SK-N-SH (cell line): ENCODE data around the gene MFAP4. TPM values are rescaled to one million over a fixed set of nuclear protein-coding genes. Genes with fewer than 3 reads are reported as not detected.
A peak's percentile ranks its signal among the peaks of the same experiment; 100 is the strongest.

Experiments
- CTCF ChIA-PET: fragments of 300-600, 350-600 bp; formaldehyde crosslinking; extraction: SDS; loops from one replicate; lab custom pipeline; 2021; lab: Yijun Ruan, JAX
- POLR2A ChIA-PET: fragments of 350-600 bp; sonication (Branson Sonifier 250); formaldehyde crosslinking; extraction: SDS; loops from one replicate; lab custom pipeline; 2020; ENCODE audit warnings: antibody characterized with exemption, inconsistent platforms; lab: Yijun Ruan, JAX
- DNase-seq: peaks from one replicate; pipeline ENCODE4 v3.0.0; 2012
- H2AFZ ChIP-seq: fragments of 200-600 bp; sonication (generic); 2 replicates; pipeline ENCODE4 v1.8.1; 2016; ENCODE audit warnings: antibody characterized with exemption, mild to moderate bottlenecking, low read depth
- H3F3A ChIP-seq: fragments of 200-600 bp; sonication (generic); replicated peaks from 2 replicates; pipeline ENCODE3; 2016; ENCODE audit warnings: antibody characterized with exemption, mild to moderate bottlenecking; ENCODE audit not compliant: insufficient read depth
- H3K27ac ChIP-seq, 2 experiments: fragments of 200-500 bp in 1 of 2; fragments of 200-600 bp in 1 of 2; sonication (Bioruptor generic) in 1 of 2; sonication (generic), shearing (Covaris generic) in 1 of 2; 2 replicates each; pipeline versions ENCODE4 v1.5.1 to v1.6.1; 2014 to 2016; ENCODE audit warnings: low read depth in 2 of 2, inconsistent platforms in 1 of 2, low read length in 1 of 2, mild to moderate bottlenecking in 1 of 2, mixed read lengths in 1 of 2
- H3K27me3 ChIP-seq: fragments of 200-600 bp; sonication (generic), shearing (Covaris generic); 2 replicates; pipeline ENCODE4 v1.6.1; 2016; ENCODE audit warnings: mixed run types; ENCODE audit not compliant: insufficient read depth
- H3K36me3 ChIP-seq, 2 experiments: fragments of 200-500 bp in 1 of 2; fragments of 200-600 bp in 1 of 2; sonication (Bioruptor generic) in 1 of 2; sonication (generic) in 1 of 2; replicated peaks in 1 of 2; 2 replicates each; pipeline versions ENCODE3 to v1.5.1; 2014 to 2016; ENCODE audit warnings: low read length in 1 of 2, mild to moderate bottlenecking in 1 of 2; ENCODE audit not compliant: insufficient read depth in 2 of 2, control insufficient read depth in 1 of 2
- H3K4me1 ChIP-seq, 2 experiments: fragments of 200-500 bp in 1 of 2; fragments of 200-600 bp in 1 of 2; sonication (Bioruptor generic) in 1 of 2; sonication (generic), shearing (Covaris generic) in 1 of 2; 2 replicates each; pipeline versions ENCODE4 v1.5.1 to v1.6.1; 2014 to 2016; ENCODE audit warnings: low read depth in 1 of 2, low read length in 1 of 2, mixed run types in 1 of 2; ENCODE audit not compliant: insufficient read depth in 2 of 2, control insufficient read depth in 1 of 2
- H3K4me2 ChIP-seq: fragments of 200-600 bp; sonication (generic), shearing (Covaris generic); 2 replicates; pipeline ENCODE4 v1.6.1; 2017; ENCODE audit warnings: mixed run types
- H3K4me3 ChIP-seq, 2 experiments: fragments of 200-500 bp in 1 of 2; fragments of 200-600 bp in 1 of 2; sonication (Bioruptor generic) in 1 of 2; sonication (generic), shearing (Covaris generic) in 1 of 2; 2 replicates each; pipeline versions ENCODE4 v1.5.1 to v1.8.1; 2014 to 2016; ENCODE audit warnings: low read depth in 2 of 2, inconsistent platforms in 1 of 2, low read length in 1 of 2, mild to moderate bottlenecking in 1 of 2, mixed read lengths in 1 of 2, moderate library complexity in 1 of 2
- H3K79me2 ChIP-seq: fragments of 200-600 bp; sonication (generic); 2 replicates; pipeline ENCODE4 v1.8.1; 2017; ENCODE audit warnings: mild to moderate bottlenecking; ENCODE audit not compliant: insufficient read depth
- H3K9ac ChIP-seq: fragments of 200-600 bp; sonication (generic); 2 replicates; pipeline ENCODE4 v1.6.1; 2017; ENCODE audit warnings: mixed run types
- H3K9me2 ChIP-seq: fragments of 200-600 bp; sonication (generic); 2 replicates; pipeline ENCODE4 v1.6.1; 2017; ENCODE audit warnings: mixed run types
- H3K9me3 ChIP-seq: fragments of 200-600 bp; sonication (generic); 2 replicates; pipeline ENCODE4 v1.6.1; 2017; ENCODE audit warnings: mixed run types, mild to moderate bottlenecking, moderate library complexity
- H4K20me1 ChIP-seq: fragments of 200-600 bp; sonication (generic); 2 replicates; pipeline ENCODE4 v1.6.1; 2017; ENCODE audit warnings: mild to moderate bottlenecking, mixed run types; ENCODE audit not compliant: insufficient read depth
- CTCF ChIP-seq: fragments of 200-600 bp; sonication (generic); IDR thresholded peaks from 2 replicates; pipeline ENCODE4 v1.6.1; 2017; ENCODE audit warnings: antibody characterized with exemption, mild to moderate bottlenecking, moderate library complexity
- ELF1 ChIP-seq: IDR thresholded peaks from 2 replicates; pipeline ENCODE4 v1.4.0; 2012
- EP300 ChIP-seq, 2 experiments: IDR thresholded peaks; 2 replicates each; pipeline versions ENCODE4 v1.4.0 to v1.6.1; 2012; ENCODE audit warnings: borderline replicate concordance in 1 of 2, low read depth in 1 of 2, low read length in 1 of 2
- EZH2phosphoT487 ChIP-seq: fragments of 200-600 bp; sonication (generic); IDR thresholded peaks from 2 replicates; pipeline ENCODE4 v1.6.1; 2017; ENCODE audit warnings: low read depth, mixed run types, mild to moderate bottlenecking, antibody characterized with exemption, moderate library complexity, borderline replicate concordance
- FOXM1 ChIP-seq: IDR thresholded peaks from 2 replicates; pipeline ENCODE4 v1.4.0; 2012; ENCODE audit warnings: low read depth, mild to moderate bottlenecking
- GABPA ChIP-seq: IDR thresholded peaks from 2 replicates; pipeline ENCODE4 v1.4.0; 2012; ENCODE audit warnings: low read depth, mild to moderate bottlenecking
- IRF3 ChIP-seq: fragments of 150-350 bp; IDR thresholded peaks from 2 replicates; pipeline ENCODE4 v1.6.1; 2016; ENCODE audit warnings: mild to moderate bottlenecking, low read depth, low read length
- JUND ChIP-seq: IDR thresholded peaks from 2 replicates; pipeline ENCODE4 v1.4.0; 2012
- MAX ChIP-seq: IDR thresholded peaks from 2 replicates; pipeline ENCODE4 v1.4.0; 2012; ENCODE audit warnings: low read depth
- NFIC ChIP-seq: IDR thresholded peaks from 2 replicates; pipeline ENCODE4 v1.4.0; 2012; ENCODE audit warnings: borderline replicate concordance
- NRF1 ChIP-seq: IDR thresholded peaks from 2 replicates; pipeline ENCODE4 v1.6.1; 2012; ENCODE audit warnings: low read depth, mild to moderate bottlenecking, low read length
- PBX3 ChIP-seq: IDR thresholded peaks from 2 replicates; pipeline ENCODE4; 2012
- POLR2AphosphoS5 ChIP-seq: IDR thresholded peaks from 2 replicates; pipeline ENCODE4 v1.6.1; 2012; ENCODE audit warnings: low read depth, low read length
- RAD21 ChIP-seq: IDR thresholded peaks from 2 replicates; pipeline ENCODE4 v1.6.1; 2012; ENCODE audit warnings: mild to moderate bottlenecking, low read length
- RCOR1 ChIP-seq: fragments of 150-350 bp; IDR thresholded peaks from 2 replicates; pipeline ENCODE4 v1.6.1; 2017; ENCODE audit warnings: antibody characterized with exemption, low read length
- RFX5 ChIP-seq: IDR thresholded peaks from 2 replicates; pipeline ENCODE4 v1.6.1; 2012; ENCODE audit warnings: mild to moderate bottlenecking, improper control_type of control experiment, low read length
- RXRA ChIP-seq: IDR thresholded peaks from 2 replicates; pipeline ENCODE4 v1.4.0; 2012; ENCODE audit warnings: low read depth, mild to moderate bottlenecking, borderline replicate concordance
- SIN3A ChIP-seq: IDR thresholded peaks from 2 replicates; pipeline ENCODE4 v1.6.1; 2012; ENCODE audit warnings: low read depth, mild to moderate bottlenecking, low read length, moderate library complexity, borderline replicate concordance
- SMC3 ChIP-seq: IDR thresholded peaks from 2 replicates; pipeline ENCODE4 v1.6.1; 2012; ENCODE audit warnings: low read depth, low read length, improper control_type of control experiment
- TAF1 ChIP-seq: IDR thresholded peaks from 2 replicates; pipeline ENCODE4 v1.6.1; 2012; ENCODE audit warnings: low read depth, mild to moderate bottlenecking, low read length, moderate library complexity, borderline replicate concordance
- TEAD4 ChIP-seq: IDR thresholded peaks from 2 replicates; pipeline ENCODE4 v1.4.0; 2012; ENCODE audit warnings: mild to moderate bottlenecking, borderline replicate concordance; ENCODE audit not compliant: insufficient read depth
- YY1 ChIP-seq: IDR thresholded peaks from 2 replicates; pipeline ENCODE4 v1.4.0; 2012; ENCODE audit warnings: low read depth, mild to moderate bottlenecking
- ZBTB33 ChIP-seq: IDR thresholded peaks from 2 replicates; pipeline ENCODE4 v1.4.0; 2012; ENCODE audit warnings: low read depth, borderline replicate concordance
- WGBS: methylation state at CpG from one replicate; pipeline ENCODE4 v1.1.6; 2017; ENCODE audit warnings: low lambda C conversion rate; 5-methylcytosine and 5-hydroxymethylcytosine counted together
- polyA plus RNA-seq, 3 experiments: library from polyadenylated mRNA; depleted of rRNA; stranded (reverse); fragments of >200 nt; gene quantifications; 2 replicates each; pipeline ENCODE4 v1.2.3, GENCODE V29; 2012
- TF ChIP-seq, protein P1 (sequence below): IDR thresholded peaks from 2 replicates; pipeline ENCODE4 v1.4.0; 2012; ENCODE audit warnings: low read depth, borderline replicate concordance

The MFAP4 gene
- polyA plus RNA-seq, 1 of the 3 experiments (the other 2 are of a cell fraction): 120 TPM

GRCh38 chr17:19362277-19363113 lies 24.5 kb downstream of the MFAP4 start, which contains the start of gene B9D1:
TSS of gene B9D1 (minus strand) at chr17:19362723. CDS start at chr17:19362569, 154 bp downstream.
- peaks cover 13 to 32% of the 10 kb centered on the region in 2 experiments; a peak in 2 of 4 replicates for H3K4me1 ChIP-seq
- POLR2A ChIA-PET: interaction anchor here (0.8 to 2.3 kb wide), 4 partner anchors 15 to 400 kb away, joined by 3 to 15 read pairs (median 12); partner anchors contain the start of genes MAPK7 and MFAP4
- peak; percentile 99 for DNase-seq
- no peaks in the 10 kb centered on the region for H3K27me3 ChIP-seq
- peak within 1 kb of the TSS; percentile 72 to 75 for H3K4me3 ChIP-seq
- peak within 1 kb of the TSS; percentile 83 for H2AFZ ChIP-seq
- peak within 1 kb of the TSS; percentile 82 for H3K9ac ChIP-seq
- peaks cover 7% of the 10 kb centered on the region for H3F3A ChIP-seq
- peak within 1 kb of the TSS; percentile 85 for H3K4me2 ChIP-seq
- H3K79me2 ChIP-seq: peaks cover 8% of the 10 kb centered on the region
- no peaks in the 10 kb centered on the region for H3K9me3 ChIP-seq
- CTCF ChIA-PET: interaction anchor here (0.5 to 12.0 kb wide), 68 partner anchors 8 to 439 kb away, joined by 3 to 305 read pairs (median 6); partner anchors contain the start of genes ALDH3A2, MAPK7, MFAP4 and RNF112
- H3K9me2 ChIP-seq: no peaks in the 10 kb centered on the region
- 2% methylated on average over 40 of the region's 83 CpGs for WGBS
- H3K27ac ChIP-seq: peak within 1 kb of the TSS; percentile 83 to 88
- no peaks in the 10 kb centered on the region for H4K20me1 ChIP-seq
- peaks cover 0 to 7% of the 10 kb centered on the region in 2 experiments for H3K36me3 ChIP-seq
- TF ChIP-seq TEAD4 (no peak), RCOR1 (no peak), NRF1 (peak; percentile 93), FOXM1 (no peak), SMC3 (peak; percentile 98), RFX5 (peak; percentile 97), GABPA (no peak), RXRA (no peak), JUND (no peak; the same call in 1 of the 2 replicates), MAX (peak; percentile 75), NFIC (peak; percentile 31; the same call in 1 of the 2 replicates), YY1 (peak; percentile 52; the same call in 1 of the 2 replicates), TAF1 (peak; percentile 14; the same call in 1 of the 2 replicates), POLR2AphosphoS5 (0 out of 2 replicates have a peak, but pooled peaks have one; percentile 8), CTCF (peak; percentile 89), EP300 (IDR thresholded peaks at IDR 0.05; ENCODE audit: borderline replicate concordance in 1 of 2, low read depth in 1 of 2, low read length in 1 of 2) (no peak; a peak in 1 of 4 replicates), EZH2phosphoT487 (no peak), ZBTB33 (no peak), IRF3 (no peak), SIN3A (no peak), PBX3 (no peak), RAD21 (peak; percentile 97), ELF1 (no peak)
- TF ChIP-seq, protein P1, sequence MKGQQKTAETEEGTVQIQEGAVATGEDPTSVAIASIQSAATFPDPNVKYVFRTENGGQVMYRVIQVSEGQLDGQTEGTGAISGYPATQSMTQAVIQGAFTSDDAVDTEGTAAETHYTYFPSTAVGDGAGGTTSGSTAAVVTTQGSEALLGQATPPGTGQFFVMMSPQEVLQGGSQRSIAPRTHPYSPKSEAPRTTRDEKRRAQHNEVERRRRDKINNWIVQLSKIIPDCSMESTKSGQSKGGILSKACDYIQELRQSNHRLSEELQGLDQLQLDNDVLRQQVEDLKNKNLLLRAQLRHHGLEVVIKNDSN: no peak
